GM10248 (cell line): Measurements from ENCODE around the gene GOLGA6L7.

Experiments
- CTCF ChIA-PET: fragments of 300-600 bp; sonication (Branson Sonifier 250); formaldehyde crosslinking; extraction: SDS; loops from one replicate; lab custom pipeline; 2021; ENCODE audit warnings: antibody characterized with exemption; lab: Yijun Ruan, JAX
- POLR2A ChIA-PET: fragments of 350-650 bp; sonication (Branson Sonifier 250); formaldehyde crosslinking; extraction: SDS; loops from one replicate; lab custom pipeline; 2020; ENCODE audit warnings: antibody characterized with exemption; lab: Yijun Ruan, JAX
- DNase-seq: peaks from one replicate; pipeline ENCODE4 v3.0.0; 2012; ENCODE audit errors: extremely low spot score
- CTCF ChIP-seq: IDR thresholded peaks from 2 replicates; pipeline ENCODE4 v1.5.1; 2012; ENCODE audit warnings: mild to moderate bottlenecking, low read depth; ENCODE audit errors: extremely low read depth, missing control alignments, control extremely low read depth

The GOLGA6L7 gene

GRCh38 chr15:28888302-28888894 lies 40.0 kb upstream of the GOLGA6L7 start:
- TF ChIP-seq CTCF = no peak
- CTCF ChIA-PET = no interaction called here
- POLR2A ChIA-PET = no interaction called here
- DNase-seq = no peak

DNA sequence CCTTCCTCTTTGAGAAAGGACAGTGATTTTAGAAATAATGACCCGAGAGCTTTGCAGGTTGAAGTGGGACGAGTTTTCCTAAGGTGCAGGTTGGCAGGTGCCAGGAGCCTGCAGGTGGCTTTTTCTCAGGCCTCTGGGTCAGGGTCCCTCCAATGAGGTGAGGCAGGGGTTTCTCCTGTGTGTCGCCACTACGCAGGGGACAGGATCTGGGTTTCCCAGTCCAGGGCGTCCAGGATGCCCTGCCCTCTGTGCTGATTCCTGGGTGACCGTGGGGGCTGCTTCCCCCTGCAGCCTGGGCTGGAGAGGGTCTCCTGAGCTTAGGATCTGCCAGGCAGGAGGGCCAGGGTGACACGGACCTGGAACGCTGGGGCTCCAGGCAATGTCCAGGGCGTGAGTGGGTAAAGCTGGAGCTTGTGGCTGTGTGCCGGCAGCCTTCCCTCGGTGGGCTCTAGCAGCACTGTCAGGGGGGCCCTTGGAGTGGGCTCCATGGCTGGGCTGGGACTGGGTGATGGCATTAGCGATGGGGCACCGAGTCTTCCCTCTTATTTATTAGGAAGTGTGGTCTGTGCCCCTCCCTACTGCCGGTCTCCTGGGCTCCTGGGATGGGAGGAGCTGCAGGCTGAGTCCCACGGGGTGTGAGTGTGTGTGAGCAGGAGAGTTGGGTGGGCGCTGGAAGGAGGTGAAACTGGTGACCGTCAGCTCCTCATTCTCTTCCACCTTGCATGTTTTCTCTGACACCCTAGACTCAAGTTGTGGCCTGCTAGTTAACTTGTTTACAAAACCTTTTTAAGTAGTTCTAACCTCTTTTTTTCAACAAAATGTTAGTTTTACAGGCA lies 39.1 kb upstream of the GOLGA6L7 start:
- ChIA-PET POLR2A (no interaction called here), CTCF (no interaction called here)
- TF ChIP-seq CTCF = no peak
- DNase-seq = no peak

- POLR2A ChIA-PET = no interaction called here
- CTCF ChIA-PET = no interaction called here
- DNase-seq = no peak
- TF ChIP-seq CTCF = no peak
These were observed 38.2 kb upstream of the GOLGA6L7 start for GRCh38 chr15:28886431-28887338.

DNA sequence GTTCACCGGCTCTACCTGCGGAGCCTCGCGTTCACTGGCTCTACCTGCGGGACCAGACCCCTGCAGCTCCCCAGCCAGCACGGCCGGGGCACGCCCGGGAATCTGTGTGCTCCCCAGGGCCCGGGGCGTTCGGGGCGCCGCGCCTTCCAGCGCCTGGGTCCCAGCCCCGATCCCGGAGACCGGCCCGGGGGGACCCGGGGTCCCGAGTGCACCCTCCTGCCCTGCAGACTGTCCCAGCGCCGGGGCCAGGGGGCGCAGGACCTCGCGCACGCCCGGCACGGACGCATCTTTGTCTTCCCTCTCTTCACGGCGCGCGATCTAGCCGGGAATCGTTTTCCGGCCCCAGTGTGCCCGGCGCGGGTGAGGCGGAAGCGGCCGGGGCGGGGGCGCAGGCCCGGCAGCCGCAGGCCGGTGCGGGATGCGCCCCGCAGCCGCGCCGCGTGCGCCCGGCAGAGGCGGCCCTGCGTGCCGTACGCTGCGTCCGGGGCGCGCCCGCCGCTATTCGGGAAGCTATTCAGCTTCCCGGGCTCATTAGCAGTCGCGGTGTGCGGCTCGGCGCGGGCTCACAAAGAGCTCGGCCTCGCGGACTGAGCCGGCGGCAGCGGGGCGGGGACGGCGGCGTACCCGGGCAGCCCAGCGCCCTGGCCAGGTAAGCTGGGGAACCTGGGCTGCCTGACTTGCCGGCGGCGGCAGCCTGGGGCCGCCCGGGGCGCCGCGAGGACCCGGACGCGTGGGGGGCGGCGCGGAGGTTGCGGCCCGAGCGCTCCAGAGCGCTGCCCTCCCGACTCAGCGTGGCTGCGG lies 37.4 kb upstream of the GOLGA6L7 start, which contains the start of gene APBA2:
TSS of gene APBA2 (plus strand) at position 345 of the 801 bp plus-strand sequence. CDS start 167,911 bp downstream, outside the sequence.
- CTCF ChIA-PET = no interaction called here
- POLR2A ChIA-PET = no interaction called here

DNA sequence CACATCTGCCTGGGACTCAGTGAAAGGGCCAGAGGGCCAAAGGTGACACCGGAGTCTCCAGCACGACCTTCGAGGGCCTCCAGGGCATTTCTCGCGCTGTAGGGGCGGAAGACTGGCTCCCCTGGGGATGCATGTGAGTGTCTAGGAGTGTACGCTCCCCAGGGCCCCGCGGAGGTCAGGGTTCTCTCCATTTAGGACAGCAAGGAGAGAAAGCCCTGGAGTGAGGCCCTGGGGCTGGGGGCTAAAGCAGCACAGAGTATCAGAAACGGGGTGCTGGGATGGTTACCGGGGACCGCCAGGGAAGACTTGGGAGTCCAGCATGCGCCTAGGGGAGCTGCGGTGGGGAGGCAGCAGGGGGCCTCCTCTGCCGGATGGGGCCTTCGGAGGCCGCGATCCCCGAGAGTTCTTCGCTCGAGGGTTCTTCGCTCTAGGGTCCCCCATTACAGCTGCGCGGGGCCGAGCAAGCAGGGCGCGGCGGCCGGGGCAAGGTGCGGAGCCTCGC lies 36.7 kb upstream of the GOLGA6L7 start:
- ChIA-PET POLR2A (no interaction called here), CTCF (no interaction called here)

More for the DNA sequence above, 37.4 kb upstream of the GOLGA6L7 start, which contains the start of gene APBA2:
- DNase-seq = no peak
- TF ChIP-seq CTCF = no peak

More for the DNA sequence above, 36.7 kb upstream of the GOLGA6L7 start:
- no peak for DNase-seq
- no peak for TF ChIP-seq CTCF
